Kidney glomerular epithelial cell (primary cell): ENCODE data around the gene SLC9A7.

Experiments
- DNase-seq: peaks from one replicate; lab custom pipeline; 2025; lab: John Stamatoyannopoulos, UW

The SLC9A7 gene

GRCh38 chrX:46602468-46603102 is 156.3 kb downstream of the SLC9A7 start:
- DNase-seq = no peak

DNA sequence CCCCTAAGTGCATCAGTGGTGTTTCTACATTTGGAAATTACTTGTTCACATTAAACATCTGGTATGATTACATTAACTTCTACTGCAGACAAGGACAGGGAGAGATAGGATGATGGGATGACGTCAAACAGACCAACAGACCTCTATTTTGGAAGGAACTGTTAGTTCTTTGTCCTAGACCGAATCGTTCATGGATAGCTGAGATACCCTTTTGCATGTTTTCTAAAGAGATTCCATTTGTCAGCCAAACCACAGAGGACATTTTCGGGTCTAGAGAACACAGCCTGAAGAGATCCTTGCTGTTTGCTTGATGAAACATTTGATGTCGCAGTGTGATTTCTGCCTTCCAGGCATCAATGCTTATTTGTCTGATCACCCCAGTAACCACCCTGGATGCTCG is 157.6 kb downstream of the SLC9A7 start:
- DNase-seq = no peak

DNA sequence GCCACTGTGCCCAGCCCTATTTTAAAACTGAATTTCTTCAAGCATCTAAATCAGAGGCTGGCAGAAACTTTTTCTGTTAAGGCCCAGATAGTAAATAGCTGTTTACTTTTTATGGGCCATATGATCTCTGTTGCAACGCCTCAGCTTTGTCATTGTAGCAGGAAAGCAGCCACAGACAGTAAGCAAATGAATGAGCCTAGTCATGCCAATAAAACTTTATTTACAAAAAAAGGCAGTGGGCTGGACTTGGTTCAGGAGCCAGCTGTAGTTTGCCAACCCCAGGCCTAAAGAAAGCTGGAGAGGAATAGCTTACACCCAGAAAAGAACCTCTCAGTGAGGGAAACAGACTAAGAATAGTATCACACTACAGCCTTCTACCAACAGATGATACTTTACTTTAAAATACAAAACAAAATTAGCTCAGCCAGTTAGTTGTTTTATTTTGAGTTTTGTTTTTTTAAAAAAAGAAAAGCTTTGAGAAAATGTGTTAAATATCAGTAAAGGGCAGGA is 159.8 kb downstream of the SLC9A7 start:
- DNase-seq = no peak

DNA sequence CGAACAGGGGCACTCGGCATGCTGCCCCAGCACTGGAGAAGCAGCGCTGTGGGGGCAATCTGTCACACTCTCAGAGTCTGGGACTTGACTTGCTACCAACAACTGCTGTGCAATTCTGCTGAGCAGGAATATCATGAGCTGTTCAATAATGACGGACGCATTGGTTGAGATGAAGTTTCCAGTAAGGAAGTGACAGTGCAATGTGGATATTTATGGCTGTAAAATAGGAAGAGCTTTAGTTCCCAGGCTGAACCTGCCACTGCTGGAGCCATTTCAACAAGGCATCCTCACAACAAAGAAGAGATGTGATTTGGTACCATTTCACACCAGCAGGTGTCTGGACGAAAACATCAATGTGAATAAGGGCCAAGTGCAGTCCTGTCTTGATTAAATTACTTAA is 161.1 kb downstream of the SLC9A7 start:
- no peak for DNase-seq

DNA sequence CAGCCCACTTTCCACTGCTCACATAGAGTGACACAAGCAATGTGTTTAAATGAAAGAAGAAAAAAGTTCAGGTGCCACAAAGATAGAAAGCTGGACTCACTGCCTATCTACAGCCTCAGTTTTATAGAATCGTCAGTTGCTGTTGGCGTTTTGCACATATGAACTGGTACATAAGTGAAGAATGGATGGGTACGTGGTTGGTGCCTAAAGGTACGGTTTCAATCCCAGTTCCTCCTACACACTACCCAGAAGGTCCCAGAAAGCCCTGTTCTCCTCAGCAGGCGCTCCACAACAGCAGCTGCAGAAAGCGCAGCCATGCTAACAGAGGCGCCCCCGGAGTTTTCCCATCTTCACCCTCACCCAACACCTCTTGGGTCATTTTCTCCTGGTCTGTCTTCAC is 161.7 kb downstream of the SLC9A7 start:
- no peak for DNase-seq

- no peak for DNase-seq
Measured at GRCh38 chrX:46595084-46595483, 163.8 kb downstream of the SLC9A7 start.

GRCh38 chrX:46589977-46590723 is 168.8 kb downstream of the SLC9A7 start:
- peak; percentile 23 for DNase-seq

- DNase-seq = no peak
Measured at GRCh38 chrX:46588263-46588662, 170.7 kb downstream of the SLC9A7 start.

DNA sequence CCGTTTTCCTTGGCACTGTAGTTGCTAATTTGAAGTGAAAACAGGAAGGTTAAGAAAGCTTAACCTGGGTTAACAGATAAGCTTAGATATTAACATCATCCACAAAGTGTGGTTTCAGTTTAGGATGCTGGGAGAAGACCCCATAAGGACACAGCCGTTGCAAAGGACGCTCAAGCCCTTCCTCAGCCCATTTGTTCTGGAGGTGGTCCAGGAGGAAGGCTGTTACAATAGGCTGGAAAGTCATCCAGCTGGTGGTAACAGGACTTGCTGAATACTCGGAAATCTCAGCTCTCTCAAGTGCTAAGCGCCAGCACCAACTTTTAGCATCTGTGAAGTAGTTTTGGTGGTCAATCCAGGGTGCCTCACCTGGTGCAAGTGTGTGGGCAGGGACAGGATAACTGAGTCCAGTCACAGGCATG is 171.2 kb downstream of the SLC9A7 start:
- no peak for DNase-seq

GRCh38 chrX:46587158-46587557 is 171.8 kb downstream of the SLC9A7 start:
- DNase-seq = peak; percentile 10

- DNase-seq = no peak
Measured at GRCh38 chrX:46584736-46585135, 174.2 kb downstream of the SLC9A7 start.

DNA sequence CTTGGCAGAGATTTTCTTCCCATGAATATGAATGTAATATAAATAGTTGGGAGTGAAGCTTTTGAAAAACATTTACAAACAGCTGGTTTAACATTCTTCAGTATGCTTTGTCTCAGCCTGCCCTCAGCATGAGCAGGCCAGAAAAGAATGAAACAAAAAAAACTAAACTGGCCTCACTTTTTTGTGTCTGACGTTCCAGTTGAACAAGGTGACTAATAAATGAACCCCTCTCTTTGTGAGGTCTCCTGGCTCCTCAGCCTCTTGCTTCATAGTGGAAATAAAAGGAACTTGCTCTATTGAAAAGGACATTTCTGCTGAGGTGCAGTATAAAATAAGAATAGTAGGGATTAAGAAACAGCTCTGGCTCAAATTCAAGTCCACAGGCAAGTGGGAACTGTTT is 176.0 kb downstream of the SLC9A7 start:
- DNase-seq = peak; percentile 22

- DNase-seq = peak; percentile 7
Measured at GRCh38 chrX:46582325-46582724, 176.6 kb downstream of the SLC9A7 start.

DNA sequence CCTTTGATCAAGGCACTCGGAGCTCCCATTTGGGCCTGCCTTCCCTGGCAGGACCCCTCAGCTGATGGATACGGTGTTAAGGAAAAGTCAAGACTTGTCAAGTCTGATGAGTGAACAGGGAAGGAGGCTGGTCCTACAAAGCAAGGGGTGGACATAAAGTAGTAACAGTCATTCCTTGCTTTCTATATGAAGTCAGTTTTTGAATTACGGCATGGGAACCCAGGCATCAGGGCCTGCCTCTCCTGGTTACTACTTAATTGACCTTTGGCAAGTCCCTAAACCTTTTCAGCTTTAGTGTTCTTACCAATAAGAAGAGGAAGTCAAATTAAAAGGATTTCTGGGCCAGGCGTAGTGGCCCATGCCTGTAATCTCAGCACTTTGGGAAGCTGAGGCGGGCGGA is 178.3 kb downstream of the SLC9A7 start:
- no peak for DNase-seq

DNA sequence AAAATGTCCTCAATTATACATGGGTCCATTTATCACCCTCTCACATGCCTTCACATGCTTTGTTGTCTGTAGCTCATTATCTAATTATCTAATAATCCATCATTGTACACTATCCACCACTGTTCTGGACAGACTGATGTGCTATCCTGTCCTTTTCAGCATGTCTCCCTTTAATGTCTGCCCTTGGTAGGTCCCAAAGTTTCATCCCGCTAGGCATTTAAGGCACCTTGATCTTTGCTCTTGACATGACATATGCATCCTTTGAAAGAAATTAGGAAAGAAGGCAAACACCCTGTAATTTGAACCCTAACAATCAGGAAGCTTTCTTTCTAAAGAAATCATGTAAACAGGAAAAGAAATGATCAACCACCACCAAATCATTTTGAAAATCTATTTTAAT is 179.7 kb downstream of the SLC9A7 start:
- DNase-seq = no peak

DNA sequence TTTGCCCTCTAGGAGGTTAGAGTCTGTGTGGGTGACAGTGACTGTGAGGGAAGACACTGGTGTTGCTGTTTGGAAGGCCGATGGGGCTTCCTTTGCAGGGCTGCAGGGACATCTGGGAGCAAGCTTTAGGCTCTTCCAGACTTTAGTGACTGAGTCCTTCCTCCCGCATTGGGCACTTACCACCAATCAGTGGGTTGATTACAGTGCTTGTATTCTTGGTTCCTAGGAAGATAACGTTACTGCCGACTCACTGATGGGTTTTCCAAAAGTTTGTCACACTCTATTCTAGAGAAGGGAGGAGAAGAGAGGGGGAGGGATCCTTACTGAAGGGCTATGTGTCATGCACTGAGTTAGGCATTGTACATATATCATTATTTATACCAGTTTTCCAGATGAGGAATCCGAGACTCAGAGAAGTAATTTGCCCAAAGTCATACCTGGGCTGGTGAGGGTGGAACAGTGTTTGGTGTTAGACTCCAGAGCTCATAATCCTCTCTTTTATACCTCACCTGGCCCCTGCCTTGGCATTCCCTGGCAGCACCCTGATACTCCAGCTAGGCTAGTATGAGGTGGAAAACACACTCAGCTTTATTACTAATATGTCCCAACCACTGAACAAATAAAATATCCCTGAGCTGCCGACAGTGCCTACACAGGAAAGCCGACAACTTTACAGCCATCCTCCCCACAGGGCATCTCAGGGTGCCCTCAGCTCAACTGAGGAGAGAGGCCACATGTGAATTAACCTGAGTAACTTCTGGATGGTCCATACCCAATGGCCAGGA is 181.5 kb downstream of the SLC9A7 start:
- peak; percentile 17 for DNase-seq

DNA sequence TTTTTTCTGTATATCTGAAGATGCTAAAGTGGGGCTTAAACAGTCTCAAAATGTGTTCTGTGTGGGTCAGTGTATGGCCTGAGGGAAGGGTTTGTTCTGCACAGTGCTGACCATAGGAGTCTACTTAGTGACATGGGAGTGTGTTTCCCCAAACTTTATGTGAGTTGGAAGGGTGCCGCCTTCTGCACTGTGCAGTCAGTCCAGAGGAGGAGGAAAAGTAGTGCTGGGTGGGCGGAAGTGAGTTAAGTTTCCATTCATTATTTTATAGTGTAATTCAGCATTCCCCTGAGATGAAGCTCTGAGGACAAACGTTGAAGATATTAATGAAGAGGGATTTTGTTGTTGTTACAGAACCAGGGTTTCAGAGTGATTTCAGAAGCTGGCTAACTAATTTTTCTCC is 182.5 kb downstream of the SLC9A7 start:
- DNase-seq = no peak

DNA sequence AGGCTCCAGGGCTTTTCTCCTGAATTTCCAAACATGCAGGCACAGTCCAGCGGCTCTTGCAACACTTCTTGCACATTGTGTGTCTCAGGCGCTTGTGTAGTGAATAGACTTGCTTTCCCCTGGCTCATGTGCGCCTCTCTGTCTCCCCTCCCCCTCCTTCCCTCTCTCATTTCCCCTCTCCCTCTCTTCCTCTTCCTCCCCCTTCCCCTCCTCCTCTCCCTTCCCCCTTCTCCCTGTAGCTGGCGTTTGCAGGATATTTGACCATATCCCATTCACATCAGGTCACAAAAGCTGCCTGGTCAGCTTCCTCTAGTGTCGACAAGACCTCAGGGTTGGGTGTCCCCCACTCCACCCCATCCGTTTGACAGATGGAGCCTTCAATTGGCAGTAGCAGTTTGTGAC is 182.9 kb downstream of the SLC9A7 start:
- DNase-seq = no peak

GRCh38 chrX:46575586-46575985 is 183.3 kb downstream of the SLC9A7 start:
- DNase-seq = no peak

DNA sequence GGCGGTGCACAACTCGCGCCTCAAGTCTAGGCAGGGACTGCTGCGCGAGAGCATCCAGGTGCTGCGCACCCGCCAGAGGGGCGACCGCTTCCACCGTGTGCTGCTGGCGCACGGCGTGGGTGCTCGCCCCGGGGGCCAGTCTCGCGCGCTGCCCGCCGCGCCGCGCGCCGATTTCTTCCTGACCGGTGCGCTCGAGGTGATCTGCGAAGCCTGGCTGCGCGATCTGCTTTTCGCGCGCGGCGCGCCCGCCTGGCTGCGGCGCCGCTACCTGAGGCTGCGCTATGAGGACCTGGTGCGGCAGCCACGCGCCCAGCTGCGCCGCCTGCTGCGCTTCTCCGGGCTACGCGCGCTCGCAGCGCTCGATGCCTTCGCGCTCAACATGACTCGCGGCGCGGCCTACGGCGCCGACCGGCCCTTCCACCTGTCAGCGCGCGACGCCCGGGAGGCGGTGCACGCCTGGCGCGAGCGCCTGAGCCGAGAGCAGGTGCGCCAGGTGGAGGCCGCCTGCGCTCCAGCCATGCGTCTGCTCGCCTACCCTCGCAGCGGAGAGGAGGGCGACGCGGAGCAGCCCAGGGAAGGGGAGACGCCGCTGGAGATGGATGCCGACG is 184.0 kb downstream of the SLC9A7 start:
- DNase-seq = no peak

DNA sequence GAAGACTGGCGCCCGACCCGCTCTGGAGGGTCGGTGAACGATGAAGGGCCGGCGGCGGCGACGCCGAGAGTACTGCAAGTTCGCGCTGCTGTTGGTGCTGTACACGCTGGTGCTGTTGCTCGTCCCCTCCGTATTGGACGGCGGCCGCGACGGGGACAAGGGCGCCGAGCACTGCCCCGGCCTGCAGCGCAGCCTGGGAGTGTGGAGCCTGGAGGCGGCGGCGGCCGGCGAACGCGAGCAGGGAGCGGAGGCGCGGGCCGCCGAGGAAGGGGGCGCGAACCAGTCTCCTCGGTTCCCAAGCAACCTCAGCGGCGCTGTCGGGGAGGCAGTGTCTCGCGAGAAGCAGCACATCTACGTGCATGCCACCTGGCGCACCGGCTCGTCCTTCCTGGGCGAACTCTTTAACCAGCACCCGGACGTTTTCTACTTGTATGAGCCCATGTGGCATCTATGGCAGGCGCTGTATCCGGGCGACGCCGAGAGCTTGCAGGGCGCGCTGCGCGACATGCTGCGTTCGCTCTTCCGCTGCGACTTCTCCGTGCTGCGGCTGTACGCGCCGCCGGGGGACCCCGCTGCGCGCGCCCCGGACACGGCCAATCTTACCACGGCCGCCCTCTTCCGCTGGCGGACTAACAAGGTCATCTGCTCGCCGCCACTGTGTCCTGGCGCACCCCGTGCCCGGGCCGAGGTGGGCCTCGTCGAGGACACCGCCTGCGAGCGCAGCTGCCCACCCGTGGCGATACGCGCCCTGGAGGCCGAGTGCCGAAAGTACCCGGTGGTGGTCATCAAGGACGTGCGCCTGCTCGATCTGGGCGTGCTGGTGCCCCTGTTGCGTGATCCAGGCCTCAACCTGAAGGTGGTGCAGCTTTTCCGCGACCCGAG is 184.8 kb downstream of the SLC9A7 start:
- peak; percentile 11 for DNase-seq
